Mammary epithelial cell (primary cell): ENCODE measurements around the gene FRAT2.

Source experiments
- CTCF ChIP-seq, 2 donors: IDR thresholded peaks in 1 of 2; conservative IDR thresholded peaks in 1 of 2; 2 replicates each; pipeline ENCODE4 v1.5.1; 2011 to 2012; ENCODE audit warnings: inconsistent platforms in 2 of 2, low read length in 2 of 2, mild to moderate bottlenecking in 2 of 2, control low read depth in 1 of 2, low read depth in 1 of 2; ENCODE audit not compliant: insufficient read depth in 1 of 2; ENCODE audit errors: extremely low read depth in 1 of 2
- EZH2 ChIP-seq: IDR thresholded peaks from 2 replicates; pipeline ENCODE4 v1.6.1; 2012; ENCODE audit warnings: low read length, inconsistent platforms, borderline replicate concordance

DNA sequence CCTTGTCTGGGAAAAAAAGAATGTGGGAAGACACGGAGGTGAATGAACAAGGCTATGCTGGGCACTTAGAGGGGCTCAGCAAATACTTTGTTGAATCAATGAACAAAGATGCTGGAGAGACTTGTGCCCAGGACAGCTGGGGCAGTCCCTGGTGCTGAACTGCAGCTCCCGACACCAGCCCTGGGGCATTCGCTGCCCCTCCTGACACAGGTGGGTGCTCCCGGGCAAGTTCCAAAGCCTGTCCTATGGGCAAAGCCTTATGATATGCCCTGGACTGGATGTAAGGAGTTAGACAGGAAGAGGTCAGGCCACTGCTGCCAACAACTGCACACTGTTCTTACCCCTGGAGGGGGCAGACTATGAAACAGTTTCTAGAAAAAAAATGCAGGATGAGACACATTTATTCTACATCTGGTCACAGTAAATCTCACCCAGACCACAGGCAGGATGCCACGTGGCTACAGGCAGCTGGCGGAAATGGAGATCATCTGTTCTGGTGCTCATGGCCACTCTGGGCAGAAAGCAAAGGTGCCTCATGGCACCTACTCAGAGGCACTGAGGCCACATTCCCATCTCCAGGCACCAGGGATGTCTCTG, 21.9 kb upstream of the FRAT2 start:
- no peak for TF ChIP-seq CTCF (conservative IDR thresholded peaks at IDR 0.05 in 1 of 2, IDR thresholded peaks at IDR 0.05 in 1 of 2; ENCODE audit: extremely low read depth in 1 of 2, insufficient read depth in 1 of 2, low read depth in 1 of 2, low read length in 2 of 2)
- no peak for TF ChIP-seq EZH2
